GM18505 (cell line): ENCODE measurements around the gene UGT1A1.

Source experiments
- ATAC-seq: cut with Tn5 transposase; IDR thresholded peaks from one replicate; pipeline ENCODE4 v1.9.1; 2021; ENCODE audit not compliant: unreplicated experiment
- POLR2A ChIP-seq: IDR thresholded peaks from 4 replicates; pipeline ENCODE4 v1.6.1; 2011; ENCODE audit warnings: borderline replicate concordance; ENCODE audit not compliant: insufficient read depth, insufficient read length; ENCODE audit errors: extremely low read depth

The UGT1A1 gene

DNA sequence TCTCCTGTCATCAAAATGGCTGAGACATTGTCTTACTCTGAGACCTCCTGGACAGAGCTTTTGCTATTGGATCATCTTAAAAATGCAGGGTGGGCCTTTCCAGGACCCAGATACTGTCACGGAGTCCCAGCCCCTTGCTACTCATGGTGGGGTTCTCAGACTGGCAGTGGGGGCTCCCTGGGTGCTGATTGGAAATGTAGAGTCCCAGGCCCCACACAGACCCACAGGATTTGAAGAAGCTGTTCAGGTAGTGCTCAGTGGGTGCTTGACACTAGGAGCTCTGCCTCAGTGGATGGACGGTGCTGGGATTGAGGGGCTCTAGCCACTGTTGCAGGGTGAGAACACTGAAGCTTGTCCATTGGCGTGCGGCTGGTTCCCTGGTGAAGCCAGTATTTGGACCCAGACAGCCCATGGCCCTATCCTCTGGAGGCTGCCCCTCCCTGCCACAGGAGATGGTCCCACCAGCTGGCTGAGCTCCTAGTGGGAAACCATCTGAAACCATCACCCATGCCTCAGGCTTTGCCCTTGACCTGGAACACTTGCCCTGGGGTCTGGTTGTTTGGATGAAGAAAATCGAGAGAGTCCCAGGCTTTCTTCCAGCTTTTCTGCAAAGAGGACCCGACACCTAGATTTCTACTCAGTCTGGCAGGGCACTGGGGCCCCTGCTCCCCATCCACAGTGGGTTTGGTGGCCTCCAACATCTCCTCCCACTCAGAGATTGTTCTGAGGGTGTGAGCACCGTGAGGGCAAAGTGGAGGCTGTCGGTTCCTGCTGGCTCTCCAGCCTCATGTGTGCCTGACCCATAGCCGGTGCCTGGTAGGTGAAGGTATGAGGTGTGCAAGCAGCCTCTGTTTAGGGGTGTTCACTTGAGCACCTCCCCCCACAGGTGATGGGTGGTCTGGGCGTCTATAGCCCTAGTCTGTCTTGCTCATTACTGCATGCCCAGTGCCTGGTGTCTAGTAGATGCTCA lies 48.2 kb downstream of the UGT1A1 start:
- no peak for TF ChIP-seq POLR2A
- no peak for ATAC-seq

DNA sequence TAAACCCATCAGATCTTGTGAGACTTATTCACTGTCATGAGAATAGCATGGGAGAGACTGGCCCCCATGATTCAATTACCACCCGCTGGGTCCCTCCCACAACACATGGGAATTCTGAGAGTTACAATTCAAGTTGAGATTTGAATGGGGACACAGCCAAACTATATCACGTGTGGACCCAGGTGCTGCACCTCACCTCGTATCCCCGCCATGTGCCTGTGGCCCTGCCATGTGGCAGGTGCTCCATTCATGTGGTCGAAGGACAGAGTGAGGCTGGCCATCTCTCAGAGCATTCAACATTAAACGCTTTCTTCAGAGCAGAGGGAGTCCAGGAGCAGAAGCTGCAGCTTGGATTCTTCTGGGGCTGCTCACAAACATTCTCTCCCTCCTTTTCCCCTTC lies 50.3 kb downstream of the UGT1A1 start:
- no peak for TF ChIP-seq POLR2A
- no peak for ATAC-seq

DNA sequence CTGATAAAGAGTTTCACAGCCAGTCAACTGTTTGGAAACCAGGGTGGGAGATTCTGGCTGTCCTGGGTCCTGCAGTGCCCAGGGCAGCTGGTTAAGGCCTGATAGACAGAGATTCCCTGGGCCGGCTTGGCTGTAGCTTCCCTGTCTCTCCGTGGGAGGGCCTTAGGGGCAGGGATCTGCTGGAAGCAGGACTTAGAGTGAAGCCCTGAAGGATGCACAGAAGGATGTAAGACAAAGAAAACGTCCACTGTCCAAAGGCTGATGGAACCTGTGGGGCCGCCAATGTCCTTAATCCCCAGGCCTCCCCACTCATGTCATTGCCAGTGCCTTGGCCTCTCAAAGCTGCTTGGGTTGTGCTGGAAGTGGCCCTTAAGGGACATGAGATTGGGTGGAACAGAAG lies 51.0 kb downstream of the UGT1A1 start:
- no peak for ATAC-seq
- TF ChIP-seq POLR2A: no peak

DNA sequence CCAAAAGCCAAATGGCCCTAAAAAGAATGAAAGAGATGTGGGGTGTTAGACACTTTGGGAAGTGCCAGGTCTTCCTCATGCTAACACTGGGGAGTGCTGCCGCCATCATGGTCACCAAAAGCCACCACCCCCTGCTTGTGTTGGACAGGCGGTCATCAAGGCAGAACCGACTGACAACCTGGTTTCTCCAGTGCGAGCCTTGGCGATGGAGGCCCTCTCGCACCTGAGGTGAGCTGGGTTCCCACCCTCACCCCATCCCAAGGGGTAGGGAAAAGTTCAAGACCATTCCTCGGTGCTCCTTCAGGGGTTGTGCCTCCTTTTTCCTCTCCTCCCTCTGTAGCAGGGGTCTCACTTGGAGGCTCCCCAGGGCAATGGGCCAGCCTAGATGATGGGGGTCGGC lies 51.7 kb downstream of the UGT1A1 start:
- no peak for ATAC-seq

GRCh38 chr2:233813236-233814055 lies 53.4 kb downstream of the UGT1A1 start:
- no peak for TF ChIP-seq POLR2A
- ATAC-seq: no peak

More for the DNA sequence above, 51.7 kb downstream of the UGT1A1 start:
- no peak for TF ChIP-seq POLR2A

GRCh38 chr2:233814056-233814835 lies 54.2 kb downstream of the UGT1A1 start:
- ATAC-seq: no peak
- no peak for TF ChIP-seq POLR2A

DNA sequence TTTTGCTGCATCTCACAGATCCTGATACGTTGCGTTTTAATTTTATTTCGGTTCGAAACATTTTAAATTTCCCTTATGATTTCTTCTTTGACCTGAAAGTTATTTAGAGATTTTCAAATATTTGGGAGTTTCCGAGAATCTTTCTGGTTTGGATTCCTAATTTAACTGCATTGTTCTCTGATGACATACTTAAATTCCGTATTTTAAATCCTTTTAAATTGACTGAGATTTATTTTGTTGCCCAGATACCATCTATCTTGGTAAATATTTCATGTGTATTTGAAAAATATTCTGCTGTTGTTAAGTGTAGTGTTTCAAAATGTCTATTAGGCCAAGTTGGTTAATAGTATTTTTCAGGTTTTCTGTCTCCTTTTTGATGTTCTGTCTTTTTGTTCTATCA lies 55.8 kb downstream of the UGT1A1 start:
- ATAC-seq: no peak
- TF ChIP-seq POLR2A: no peak

- ATAC-seq: no peak
- TF ChIP-seq POLR2A: no peak
Measured at GRCh38 chr2:233816334-233816733, 56.3 kb downstream of the UGT1A1 start.

GRCh38 chr2:233816771-233817170 lies 56.7 kb downstream of the UGT1A1 start:
- no peak for ATAC-seq
- no peak for TF ChIP-seq POLR2A

GRCh38 chr2:233817361-233817911 lies 57.4 kb downstream of the UGT1A1 start:
- no peak for TF ChIP-seq POLR2A

GRCh38 chr2:233817995-233818638 lies 58.0 kb downstream of the UGT1A1 start:
- ATAC-seq: no peak
- no peak for TF ChIP-seq POLR2A

More at GRCh38 chr2:233817361-233817911, 57.4 kb downstream of the UGT1A1 start:
- ATAC-seq: no peak

DNA sequence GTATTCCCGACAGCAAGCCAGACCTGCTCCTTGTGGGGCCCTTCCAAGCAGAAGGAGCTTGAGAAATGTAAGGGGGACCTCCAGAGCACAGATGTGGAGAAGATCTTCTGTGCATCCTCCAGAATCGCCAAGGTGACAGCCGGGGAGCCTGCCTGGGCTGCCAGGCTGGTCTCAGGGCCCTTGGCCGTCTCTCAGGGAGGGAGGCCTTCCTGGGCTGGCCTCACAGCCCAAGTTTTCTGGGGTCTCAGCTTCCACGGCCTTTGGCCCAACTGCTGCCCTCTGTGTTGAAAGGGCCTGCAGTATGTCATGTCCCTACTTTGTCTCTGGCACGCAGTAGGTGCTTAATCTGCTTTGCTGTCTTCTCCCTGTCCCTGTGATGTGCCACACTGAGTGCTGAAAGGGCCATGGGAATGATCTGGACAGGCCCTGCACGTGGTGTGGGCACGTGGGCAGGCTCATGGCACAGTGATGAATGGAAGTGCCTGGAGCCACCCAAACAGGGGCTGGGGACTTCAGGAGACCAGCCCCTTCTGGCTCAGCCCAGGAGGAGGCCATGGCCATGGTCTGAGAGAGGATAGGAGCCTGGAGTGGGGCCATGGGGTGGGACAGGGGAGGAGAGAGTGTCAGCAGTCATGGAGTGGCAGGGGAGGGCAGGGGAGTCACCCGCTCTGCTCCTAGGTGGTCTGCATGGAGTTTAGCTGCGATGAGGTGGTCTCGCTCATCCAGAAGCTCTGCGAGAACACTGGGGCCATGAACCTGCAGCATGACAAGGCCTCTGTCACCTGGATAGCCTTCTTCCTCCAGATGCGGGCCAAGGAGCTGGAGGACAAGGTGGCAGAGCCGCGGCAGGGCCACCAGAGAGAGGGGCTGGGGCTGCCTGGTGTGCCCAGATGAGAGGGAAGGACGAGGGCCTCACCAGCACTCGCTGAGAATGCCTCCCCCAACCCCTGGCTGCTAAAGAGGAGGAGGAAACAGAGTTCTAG lies 58.9 kb downstream of the UGT1A1 start:
- TF ChIP-seq POLR2A: no peak
- ATAC-seq: no peak
